C1 segment of cervical spinal cord (tissue), 14 donors: ENCODE data around the gene SLC25A17.

Source experiments
- DNase-seq, 14 donors: peaks; one replicate each; lab custom pipeline; 2025; lab: John Stamatoyannopoulos, UW

SLC25A17 gene

DNA sequence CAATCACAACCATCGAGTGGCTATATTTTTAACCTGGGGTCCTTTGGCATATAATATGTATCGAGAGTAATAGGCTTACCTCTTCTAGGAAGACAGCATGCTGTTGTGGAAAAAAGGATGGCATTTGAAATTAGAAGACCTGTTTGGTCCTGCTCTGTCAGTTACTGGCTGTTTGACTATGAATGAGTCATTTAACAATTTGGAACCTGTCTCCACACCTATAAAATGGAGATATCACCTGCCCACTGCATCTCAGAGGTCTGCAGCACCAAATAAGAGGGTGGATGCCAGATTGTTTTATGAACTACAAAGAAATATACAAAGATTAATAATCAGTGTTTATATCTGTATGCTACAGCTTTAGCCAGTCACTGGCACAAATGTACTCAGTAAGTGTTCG lies 60.8 kb downstream of the SLC25A17 start:
- DNase-seq: no peak

DNA sequence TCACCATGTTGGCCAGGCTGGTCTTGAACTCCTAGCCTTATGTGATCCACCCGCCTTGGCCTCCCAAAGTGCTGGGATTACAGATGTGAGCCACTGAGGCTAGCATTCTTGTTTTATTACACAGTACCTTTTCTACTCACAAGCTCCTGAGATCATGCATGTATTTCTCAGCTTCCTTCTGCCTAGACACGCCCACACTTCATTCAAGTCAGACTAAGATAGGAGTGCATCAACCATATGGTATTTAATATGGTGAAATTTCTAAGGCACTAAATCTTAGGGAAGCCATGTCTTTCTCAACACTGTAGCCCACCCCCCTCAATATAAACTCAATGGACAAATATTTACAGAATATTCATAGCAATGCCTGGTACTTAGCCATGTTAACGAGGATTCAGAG lies 62.1 kb downstream of the SLC25A17 start:
- no peak for DNase-seq

DNA sequence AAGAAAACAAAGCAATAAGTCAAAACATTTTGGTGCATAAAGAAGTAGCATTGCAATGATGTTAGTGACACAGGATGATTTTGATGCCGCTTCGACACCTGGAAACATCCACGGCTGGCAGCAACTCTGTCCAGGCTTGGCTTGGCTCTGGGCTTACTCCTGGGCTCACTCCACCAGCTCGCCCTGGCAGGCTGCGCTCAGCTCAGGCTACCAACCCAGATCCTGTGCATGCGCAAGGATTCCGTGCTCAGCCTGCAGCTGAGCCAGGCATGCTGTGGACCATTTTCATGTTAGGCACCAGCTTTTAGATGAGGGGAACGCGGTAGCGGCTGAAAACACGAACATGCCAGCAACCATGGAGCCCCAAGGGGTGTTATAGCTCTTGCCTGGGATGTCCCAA lies 66.0 kb downstream of the SLC25A17 start:
- DNase-seq: peak in 1 of 14 donors; percentile 24

DNA sequence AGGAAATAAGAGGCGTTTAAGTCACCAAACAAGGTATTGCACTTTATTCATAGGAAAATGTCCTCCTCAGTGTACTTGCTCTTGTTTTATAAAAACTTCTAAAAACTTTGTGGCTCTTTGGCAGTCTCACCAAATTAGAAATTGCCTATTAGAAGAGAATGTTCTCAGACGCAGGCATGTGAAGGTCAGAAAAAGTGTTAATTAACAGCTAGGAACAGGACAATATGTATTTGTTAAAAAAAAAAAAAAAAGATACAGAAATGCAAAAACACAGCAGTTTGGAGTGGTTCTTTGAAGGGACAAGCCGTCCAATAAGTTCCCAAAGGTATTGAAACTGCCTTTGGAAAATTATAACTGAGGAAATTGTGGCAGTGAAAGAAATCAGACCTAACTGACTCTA lies 67.9 kb downstream of the SLC25A17 start:
- no peak for DNase-seq

DNA sequence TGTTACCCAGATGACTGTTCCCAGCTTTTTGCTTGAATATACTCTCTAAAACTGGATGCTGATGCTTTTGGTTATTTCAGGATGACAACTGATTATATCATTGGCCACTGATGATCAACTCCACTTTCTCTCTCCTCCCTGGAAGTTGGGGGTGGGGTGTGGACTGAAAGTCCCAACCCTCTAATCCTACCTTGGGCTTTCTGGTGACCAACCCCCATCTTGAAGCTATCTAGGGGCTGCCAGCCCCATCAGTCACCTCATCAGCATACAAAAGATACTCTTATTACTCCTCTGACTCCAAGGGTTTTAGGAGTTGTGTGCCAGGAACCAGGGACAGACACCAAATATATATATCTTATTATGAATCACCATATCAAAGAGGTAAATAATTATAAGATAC lies 69.3 kb downstream of the SLC25A17 start:
- DNase-seq: no peak

DNA sequence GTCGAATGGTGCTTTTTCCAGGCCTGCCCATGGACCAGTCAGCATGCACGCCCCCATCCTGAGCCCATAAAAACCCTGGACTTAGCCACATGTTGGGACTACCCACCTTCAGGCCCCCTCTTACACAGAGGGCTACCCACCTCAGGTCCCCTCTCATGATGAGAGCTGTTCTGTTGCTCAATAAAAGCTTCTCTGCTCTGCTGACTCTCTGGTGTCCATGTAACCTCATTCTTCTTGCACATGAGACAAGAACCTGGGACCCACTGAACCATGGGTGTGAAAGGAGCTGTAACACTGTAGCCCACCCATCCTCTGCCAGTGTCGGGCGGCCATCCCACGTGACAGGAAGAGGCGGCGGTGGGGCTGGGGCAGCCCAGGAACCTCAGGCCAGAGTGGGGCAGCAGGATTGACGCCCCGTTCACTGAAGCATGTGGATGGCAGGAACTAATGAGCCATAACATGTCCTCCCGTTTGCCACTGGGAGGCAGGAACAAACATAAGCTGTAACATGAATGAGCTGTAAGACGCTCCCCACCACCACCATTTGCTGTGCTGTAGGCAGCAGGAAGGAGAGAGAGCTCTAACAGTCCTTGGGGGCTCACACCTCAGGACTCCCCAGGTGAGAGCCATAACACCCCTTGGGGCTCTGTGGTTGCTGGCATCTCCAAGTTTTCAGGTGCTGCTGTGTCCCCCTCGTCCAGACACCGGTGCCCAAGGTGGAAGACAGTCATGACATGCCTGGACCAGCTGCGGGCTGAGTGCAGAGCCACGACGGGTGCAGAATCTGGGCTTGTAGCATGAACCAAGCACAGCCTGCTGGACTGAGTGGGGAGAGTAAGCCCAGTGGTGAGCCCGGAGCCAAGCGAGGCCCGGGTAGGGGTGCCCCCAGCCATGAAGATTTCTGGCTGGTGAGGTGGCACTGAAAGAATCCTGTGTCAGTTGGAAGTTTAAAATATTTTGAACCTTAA lies 70.5 kb downstream of the SLC25A17 start:
- DNase-seq: no peak

DNA sequence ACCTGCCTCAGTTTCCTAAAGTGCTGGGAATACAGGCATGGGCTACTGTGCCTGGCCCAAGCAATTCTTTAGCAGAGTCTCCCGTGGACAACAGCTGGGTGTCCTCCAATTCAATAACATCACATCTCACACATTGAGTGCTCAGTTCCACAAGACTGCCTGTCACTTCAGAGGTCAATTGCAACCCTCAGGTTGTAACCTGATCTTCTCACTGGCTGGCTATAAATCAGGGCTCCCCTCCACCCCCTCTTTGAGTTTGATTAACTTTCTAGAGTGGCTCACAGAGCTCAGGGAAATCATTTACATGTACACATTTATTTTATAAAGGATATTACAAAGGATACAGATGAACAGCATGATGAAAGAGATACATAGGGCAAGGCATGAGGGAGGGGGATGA lies 71.8 kb downstream of the SLC25A17 start:
- DNase-seq: no peak

DNA sequence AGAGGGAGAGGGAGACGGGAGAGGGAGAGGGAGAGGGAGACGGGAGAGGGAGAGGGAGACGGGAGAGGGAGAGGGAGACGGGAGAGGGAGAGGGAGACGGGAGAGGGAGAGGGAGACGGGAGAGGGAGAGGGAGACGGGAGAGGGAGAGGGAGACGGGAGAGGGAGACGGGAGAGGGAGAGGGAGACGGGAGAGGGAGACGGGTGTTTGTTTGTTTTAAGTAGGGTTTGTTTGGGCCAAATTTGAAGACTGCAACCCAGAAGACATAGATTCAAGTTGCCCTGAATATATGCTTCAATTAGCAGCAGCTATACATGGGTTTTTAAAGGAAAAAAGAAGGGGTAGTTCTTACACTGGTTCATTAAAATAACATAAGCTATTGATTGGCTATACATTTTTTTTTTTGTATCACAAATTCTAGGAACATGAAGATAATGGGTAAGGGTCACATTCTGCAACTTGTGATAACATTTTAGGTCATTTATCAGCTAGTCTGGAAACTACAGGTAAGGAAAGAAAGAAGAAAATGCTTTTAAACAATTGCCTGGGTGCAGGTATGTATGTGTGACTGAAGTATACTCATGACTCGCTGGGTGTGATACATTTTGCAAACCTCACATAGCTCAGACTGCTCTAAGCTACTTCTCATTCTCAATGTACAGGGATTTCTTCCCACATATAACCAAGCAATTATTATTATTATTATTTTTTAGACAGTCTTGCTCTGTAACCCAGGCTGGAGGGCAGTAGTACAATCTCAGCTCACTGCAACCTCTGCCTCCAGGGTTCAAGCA lies 72.5 kb downstream of the SLC25A17 start:
- DNase-seq: no peak

DNA sequence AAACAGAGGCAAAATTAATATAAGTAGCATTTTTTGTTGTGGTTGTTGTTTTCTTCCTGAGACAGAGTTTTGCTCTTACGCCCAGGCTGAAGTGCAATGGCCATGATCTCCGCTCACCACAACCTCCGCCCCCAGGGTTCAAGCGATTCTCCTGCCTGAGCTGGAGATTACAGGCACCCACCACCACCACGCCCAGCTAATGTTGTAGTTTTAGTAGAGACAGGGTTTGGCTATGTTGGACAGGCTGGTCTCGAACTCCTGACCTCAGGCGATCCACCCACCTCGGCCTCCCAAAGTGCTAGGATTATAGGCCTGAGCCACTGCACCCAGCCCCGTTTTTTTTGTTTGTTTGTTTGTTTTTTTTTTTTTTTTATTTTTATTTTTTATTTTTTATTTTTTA lies 75.4 kb downstream of the SLC25A17 start:
- no peak for DNase-seq

DNA sequence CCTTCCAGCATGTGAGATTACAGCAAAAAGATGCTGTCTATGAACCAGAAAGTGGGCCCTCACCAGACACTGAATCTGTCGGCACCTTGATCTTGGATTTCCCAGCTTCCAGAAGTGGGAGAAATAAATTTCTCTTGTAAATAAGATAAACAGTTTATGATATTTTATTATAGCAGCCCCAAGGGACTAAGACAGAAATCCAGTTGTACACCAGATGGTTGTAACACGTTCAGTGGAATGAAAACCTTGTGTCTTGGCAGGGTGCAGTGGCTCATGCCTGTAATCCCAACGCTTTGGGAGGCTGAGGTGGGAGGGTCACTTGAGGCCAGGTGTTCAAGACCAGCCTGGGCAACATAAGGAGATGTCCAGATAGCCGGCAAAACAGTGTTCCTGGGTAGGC lies 78.0 kb downstream of the SLC25A17 start:
- DNase-seq: no peak

DNA sequence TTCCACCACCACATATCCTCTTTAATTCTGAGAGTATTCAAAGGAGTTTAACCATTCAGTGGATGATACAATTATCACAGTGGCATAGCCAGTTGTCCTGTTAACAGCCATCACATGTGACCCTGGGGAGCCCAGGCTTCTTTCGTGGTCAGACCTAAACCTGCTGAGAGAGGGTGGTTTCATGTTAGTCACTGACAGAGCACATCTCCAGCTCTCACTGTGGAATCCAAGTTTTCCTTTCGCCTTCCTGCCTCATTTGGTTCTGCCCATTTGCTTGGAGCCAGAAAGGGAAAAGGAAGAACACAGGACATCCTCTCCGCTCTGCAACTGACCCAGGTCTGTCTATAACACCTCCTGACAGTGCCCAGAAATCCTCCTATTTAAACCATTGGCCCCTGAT lies 79.4 kb downstream of the SLC25A17 start:
- DNase-seq: no peak

DNA sequence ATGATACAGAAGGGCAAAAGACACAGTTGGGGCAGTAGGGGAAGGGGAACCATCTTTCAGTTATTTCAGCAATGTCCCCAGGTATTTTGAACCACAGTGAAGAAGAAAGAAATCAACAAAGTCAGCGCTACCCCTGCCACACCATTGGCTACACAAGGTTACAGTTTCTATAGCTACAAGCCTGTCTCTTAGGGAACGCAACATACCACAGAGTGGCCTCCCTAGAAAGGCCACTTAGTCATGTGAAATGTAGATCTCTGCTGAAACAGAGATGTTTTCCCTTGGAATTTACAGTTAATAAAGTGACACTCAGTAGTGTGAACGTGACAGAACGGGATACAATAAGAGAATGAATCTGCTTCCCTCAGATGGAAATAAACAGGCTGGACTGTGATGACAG lies 85.2 kb downstream of the SLC25A17 start:
- no peak for DNase-seq

DNA sequence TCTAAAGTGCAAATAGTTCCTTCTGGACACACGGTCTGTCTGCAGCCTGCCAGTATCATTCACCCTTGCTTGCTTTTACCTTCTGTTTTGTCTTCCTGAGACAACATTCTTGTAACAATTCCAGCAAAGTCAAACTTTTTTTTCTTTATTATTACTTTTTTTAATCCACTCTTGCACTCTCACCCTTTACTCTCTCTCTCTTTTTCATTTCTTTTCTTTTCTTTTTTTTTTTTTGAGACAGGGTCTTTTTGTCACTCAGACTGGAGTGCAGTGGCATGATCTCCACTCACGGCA lies 86.2 kb downstream of the SLC25A17 start:
- no peak for DNase-seq

DNA sequence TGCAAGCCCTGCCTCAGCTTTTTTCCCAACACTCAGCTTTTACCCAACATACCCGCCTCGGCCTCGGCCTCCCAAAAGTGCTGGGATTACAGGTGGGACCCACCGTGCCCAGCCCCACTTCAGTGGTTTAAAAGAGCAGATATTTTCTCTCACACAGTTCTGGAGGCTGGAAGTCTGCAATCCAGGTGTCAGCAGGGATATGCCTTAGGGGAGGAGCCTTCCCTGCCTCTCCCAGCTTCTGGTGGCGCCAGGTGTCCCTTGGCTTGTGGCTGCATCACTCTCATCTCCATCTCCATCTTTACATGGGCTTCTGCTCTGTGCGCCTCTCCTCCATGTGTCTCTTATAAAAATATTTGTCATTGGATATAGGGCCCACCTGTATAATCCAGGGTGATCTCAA lies 89.9 kb downstream of the SLC25A17 start:
- no peak for DNase-seq

DNA sequence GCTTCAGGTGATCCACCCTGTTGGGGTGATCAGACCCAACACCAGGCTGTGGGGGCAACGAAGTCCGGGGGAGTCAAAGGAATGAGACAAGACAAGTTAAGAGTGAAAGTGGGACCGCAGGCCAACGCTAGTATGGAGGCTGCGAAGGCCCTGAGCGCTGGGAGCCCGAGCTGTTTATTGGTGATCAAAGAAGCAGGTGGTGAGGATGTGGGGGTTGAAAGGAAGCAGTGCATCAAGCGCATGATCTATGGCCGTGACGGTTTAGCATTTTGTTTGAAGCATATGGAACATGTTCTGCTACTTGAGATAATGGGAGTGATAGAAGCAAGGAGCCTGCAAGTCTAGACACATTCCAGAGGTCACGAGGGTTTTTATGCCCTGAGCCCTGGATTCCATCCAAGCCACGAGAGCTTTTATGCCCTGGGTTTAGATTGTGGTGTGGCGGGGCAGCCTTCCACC lies 90.4 kb downstream of the SLC25A17 start:
- no peak for DNase-seq

DNA sequence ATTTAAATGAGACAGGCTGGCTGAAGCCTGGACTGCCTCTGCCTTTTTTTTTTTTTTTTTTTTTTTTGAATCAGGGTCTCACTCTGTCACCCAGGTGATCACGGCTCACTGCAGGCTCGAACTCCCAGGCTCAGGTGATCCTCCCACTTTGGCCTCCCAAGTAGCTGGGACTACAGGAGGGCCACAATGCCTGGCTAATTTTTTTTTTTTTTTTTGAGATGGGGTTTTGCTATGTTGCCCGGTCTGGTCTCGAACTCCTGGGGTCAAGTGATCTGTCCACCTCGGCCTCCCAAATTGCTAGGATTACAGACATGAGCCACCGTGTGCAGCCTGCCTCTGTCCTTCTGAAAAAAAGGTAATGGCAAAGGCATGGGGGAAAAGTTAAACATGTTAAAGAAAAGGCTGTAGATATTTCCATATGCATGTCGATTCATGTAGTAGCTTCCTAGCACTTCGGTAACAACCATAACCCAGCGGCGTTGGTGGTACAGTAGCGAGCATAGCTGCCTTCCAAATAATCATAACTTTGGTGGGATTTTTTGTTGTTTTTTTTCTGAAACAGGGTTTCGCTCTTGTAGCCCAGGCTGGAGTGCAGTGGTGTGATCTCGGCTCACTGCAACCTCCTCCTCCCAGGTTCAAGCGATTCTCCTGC lies 91.1 kb downstream of the SLC25A17 start:
- no peak for DNase-seq

DNA sequence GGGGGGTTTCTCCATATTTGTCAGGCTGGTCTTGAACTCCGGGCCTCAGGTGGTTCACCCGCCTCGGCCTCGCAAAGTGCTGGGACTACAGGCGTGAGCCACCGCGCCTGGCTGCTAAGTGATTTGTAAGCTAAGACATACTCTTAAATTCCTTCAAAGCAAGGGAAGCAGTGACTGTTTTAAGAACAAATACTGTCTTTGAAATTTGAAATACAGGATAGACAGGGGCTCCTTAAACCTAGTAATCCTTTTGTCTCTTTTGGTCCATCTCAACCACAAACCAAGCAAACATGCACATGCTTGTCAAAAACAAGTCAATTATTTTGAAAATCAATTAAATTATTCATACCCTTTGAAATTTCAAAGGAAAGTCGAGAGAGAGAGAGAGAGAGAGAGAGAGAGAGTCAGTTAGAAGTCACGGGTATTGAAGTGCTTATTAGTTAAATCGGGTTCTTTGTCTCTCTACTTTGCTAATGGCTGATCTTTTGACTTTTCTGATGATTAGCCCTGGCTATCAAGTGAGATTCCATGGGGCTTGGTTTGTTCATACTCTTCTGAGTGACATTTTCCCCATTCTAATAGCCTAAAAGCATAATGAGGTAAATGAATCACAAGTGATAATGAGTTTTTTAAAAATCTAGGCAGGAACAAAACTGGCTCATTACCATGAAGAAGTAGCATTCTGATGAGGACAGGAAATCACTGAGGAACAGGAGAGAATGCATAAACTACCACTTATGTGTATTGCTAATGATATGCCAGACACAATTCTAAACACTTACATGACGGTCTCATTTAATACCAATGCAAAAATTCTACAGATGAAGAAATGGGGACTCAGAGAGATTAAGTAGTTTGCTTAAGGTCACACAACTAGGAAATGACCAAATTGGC lies 91.8 kb downstream of the SLC25A17 start:
- no peak for DNase-seq

DNA sequence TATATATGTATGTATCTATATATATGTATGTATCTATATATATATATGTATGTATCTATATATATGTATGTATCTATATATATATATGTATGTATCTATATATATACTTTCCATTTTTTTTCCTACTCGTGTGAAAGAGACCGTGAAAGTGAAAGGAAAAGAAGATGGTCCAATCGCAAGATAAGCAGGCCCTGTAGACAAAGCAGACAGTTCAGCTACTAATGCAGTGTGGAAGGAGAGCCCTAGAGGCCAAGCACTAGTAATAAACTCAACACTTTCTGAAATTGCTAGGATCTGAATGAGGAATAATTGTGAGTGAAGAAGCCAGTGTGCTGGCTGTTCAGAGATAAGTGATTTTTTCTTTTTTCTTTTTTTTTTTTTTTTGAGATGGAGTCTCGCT lies 92.6 kb downstream of the SLC25A17 start:
- DNase-seq: no peak

DNA sequence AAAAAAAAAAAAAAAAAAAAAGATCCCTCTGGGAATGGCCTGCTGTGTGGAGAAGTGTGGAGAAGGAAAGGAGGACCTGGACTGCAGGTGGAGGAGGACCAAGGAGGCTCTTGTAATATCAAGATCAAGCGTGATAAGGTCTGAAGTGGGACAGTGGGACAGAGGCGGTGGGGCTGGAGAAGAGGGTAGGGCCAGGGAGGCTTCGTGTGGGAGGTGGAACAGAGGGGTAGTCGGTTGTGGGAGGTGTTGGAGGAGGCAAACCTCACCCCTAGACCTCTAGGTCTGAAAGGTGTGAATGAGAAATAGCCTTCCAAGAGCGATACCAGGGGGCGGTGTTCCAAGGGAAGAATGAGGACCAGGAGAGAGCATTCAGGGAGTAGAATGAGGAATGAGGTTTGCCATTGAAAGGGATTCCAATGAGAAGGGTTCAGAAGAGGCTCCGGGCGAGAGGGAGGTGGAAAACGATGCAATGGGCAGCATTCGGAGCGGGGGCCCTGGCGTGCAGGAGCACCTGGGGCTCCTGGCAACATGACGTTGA lies 95.7 kb downstream of the SLC25A17 start:
- no peak for DNase-seq

DNA sequence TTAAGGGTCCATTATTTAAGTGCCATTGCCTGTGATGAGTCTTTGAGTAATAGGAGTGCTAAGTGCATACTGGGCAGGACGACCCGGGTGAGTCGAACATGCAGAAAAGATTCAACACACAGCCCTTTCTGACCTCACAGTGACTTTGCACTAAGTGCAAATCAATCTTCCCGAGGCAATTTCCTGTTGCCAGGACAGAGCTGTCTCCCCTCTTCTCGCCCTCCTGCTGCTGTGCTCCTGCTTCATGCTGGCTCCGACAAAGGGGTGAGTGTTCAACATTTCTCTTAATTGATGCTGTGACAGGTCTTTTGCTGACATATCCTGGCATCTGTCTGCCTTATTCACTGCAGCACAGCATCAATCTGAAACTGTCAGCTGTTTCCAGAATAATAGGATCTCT lies 97.9 kb downstream of the SLC25A17 start:
- peak in 4 of 14 donors; percentile 14 to 56 (median 24) for DNase-seq
